HK-2 (cell line): ENCODE measurements around the gene TMEM63A.
A peak's percentile ranks its signal among the peaks of the same experiment; 100 is the strongest.
"Not testable (repeated sequence)": the region's sequence is repeated elsewhere in the genome, so short reads cannot be mapped to it uniquely, and the experiment has no call there.

Experiments used
- DNase-seq: peaks from one replicate; pipeline ENCODE4 v3.0.0-alpha.2; 2018; ENCODE audit not compliant: unreplicated experiment

Gene TMEM63A

DNA sequence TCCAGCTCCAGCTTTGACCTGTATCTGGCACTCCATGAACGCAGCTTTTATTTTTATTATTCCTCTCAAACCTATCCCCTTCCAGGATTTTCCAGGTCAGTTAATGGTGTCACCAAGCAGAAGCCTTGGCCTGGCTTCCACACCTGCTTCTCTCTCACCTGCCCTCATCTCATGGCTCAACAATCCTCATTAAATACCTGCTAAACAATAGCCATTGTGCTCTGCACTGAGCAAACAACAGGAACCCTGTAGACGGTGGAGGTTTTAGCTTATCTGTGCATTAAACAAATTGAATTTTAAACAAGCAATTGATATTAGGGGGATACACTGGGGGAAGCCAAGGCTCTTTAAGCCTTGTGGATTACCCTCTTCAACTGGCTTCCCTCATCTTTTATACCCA is 26.6 kb upstream of the TMEM63A start:
- DNase-seq = no peak

GRCh38 chr1:225908013-225908640 is 25.9 kb upstream of the TMEM63A start:
- no peak for DNase-seq

DNA sequence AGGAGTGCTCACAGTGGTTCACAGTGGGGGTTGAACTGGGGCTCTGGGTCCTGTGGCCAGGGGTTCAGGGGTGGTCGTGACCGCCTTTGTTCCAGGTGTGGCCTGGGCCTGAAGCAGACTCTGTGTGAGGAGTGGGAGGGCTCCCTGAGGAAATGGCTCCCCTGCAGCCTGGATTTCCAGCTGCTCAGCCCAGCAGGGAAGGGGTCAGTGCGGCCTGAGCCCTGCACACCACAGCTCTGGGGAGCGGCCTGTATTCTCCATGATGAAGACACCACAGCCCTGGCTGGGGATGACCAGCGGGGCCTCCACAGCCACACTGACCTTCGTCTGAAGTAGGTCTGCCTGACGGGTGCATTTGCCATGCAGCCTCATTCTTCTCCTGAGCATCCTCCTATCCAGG is 25.2 kb upstream of the TMEM63A start:
- no peak for DNase-seq

- DNase-seq = no peak
Measured at GRCh38 chr1:225906467-225906866, 24.3 kb upstream of the TMEM63A start.

- no peak for DNase-seq
Measured at GRCh38 chr1:225903623-225904022, 21.4 kb upstream of the TMEM63A start.

DNA sequence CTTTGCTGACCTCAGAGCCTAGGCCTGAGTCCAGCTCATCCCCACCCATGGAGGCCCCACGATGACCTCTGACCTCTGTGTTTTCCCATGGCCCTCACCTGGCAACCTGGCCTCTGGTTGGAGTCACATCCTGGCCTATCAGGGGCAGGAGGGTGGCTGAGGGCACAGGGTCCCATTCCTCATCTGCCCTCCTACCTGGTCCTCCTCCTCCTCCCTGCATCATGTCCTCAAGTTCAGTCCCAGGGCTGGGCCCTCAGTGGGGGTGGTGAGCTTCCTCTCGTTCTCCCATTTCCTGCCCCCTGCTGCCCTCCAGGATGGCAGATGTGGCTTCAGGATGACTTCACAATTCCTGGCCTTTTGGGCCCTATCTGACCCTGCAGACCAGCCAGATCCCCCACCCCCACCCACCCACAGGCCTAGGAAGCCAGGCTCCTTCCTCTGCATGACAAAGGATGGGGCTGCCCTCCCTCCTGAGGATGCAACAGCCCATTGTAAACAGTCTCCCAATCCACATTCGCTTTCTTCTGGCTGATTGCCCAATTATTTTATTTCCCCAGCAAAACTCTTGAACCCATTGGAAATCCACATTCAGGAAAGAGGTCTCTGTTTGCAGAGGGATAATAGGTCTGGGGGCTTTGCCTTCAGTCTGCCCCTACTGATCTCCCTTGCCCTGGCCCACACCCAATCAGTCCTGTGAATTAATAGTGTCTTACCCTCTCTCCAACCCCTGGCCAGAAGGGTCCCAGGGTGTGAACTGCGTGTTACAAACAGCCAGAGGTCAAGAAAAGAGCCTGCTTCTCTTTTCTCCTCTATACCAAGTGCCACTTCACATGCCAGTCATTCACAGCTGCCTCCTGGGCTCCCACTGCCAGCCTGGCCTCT is 17.1 kb upstream of the TMEM63A start:
- DNase-seq = no peak

DNA sequence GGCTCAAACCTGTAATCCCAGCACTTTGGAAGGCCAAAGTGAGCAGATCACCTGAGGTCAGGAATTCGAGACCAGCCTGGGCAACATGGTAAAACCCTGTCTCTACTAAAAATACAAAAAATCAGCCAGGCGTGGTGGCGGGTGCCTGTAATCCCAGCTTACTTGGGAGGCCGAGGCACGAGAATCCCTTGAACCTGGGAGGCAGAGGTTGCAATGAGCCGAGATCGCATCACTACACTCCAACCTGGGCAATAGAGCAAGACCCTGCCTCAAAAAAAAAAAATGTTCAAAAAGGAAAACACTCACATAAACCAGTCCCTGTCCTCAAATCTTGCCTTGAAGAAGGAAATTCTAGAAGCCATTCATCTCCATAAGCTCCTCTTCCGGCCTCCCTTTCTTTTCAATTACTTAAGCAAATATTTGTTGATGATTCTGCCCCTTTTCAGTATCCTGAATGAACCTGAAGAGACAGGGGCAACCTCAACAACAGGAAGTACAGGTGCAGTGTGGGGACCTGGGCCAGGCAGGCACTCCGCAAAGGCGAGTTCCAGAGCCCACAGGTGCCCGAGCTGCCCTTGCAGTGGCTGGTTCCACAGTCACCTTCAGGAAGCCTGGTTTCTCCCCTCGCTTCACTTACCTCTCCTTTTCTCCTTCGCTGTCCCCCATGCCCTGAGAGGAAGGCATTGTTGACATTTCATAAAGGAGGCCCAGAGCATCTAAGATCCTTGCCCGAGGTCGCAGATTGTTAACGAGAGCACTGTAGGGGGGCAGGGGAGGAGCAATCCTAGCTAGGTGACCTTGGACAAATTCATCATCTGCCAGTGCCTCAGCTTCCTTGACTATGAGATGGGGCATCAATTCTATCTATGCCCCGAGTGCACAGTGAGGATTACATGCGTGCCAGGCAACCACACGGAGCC is 15.7 kb upstream of the TMEM63A start:
- no peak for DNase-seq

- peak; percentile 55 for DNase-seq
Measured at GRCh38 chr1:225896937-225897549, 14.9 kb upstream of the TMEM63A start.

- DNase-seq = no peak
Measured at GRCh38 chr1:225896494-225896893, 14.3 kb upstream of the TMEM63A start.

- DNase-seq = no peak
Measured at GRCh38 chr1:225892307-225892706, 10.1 kb upstream of the TMEM63A start.

GRCh38 chr1:225891229-225891972 is 9.2 kb upstream of the TMEM63A start:
- DNase-seq = no peak

- DNase-seq = no peak
Measured at GRCh38 chr1:225890346-225891228, 8.4 kb upstream of the TMEM63A start.

- DNase-seq = no peak
Measured at GRCh38 chr1:225889743-225890142, 7.6 kb upstream of the TMEM63A start.

- no peak for DNase-seq
Measured at GRCh38 chr1:225888898-225889601, 6.9 kb upstream of the TMEM63A start, which contains the start of gene LEFTY1. TSS of gene LEFTY1 (minus strand) at chr1:225889146. CDS start at chr1:225889066, 80 bp downstream.

- no peak for DNase-seq
Measured at GRCh38 chr1:225888289-225888897, 6.2 kb upstream of the TMEM63A start.

- DNase-seq = not testable (repeated sequence)
Measured at GRCh38 chr1:225887554-225888288, 5.5 kb upstream of the TMEM63A start.

- no peak for DNase-seq
Measured at GRCh38 chr1:225887030-225887314, 4.8 kb upstream of the TMEM63A start.
